Adrenal gland (tissue), 5 donors: ENCODE results near the gene CACNA1C.

ENCODE experiments used
- CTCF ChIP-seq, 6 experiments: fragments of 450-650 bp in 4 of 6; fragments of 200-600 bp in 2 of 6; sonication (generic) in 1 of 6; IDR thresholded peaks; 1 replicate in 5 of 6; 2 replicates in 1 of 6; pipeline versions ENCODE4 v1.5.1 to v1.8.0; 2016 to 2021; ENCODE audit warnings: antibody characterized with exemption in 6 of 6, mild to moderate bottlenecking in 2 of 6, moderate library complexity in 1 of 6
- POLR2A ChIP-seq, 2 donors: fragments of 450-650 bp; IDR thresholded peaks; one replicate each; pipeline ENCODE4 v1.6.1; 2017; ENCODE audit warnings: antibody characterized with exemption in 2 of 2, mild to moderate bottlenecking in 2 of 2, moderate library complexity in 1 of 2
- donor health status: DM: no; HTN: no; CAD: no.

- TF ChIP-seq CTCF (IDR thresholded peaks at IDR 0.05) (no peak), POLR2A (IDR thresholded peaks at IDR 0.05) (no peak)
Measured at GRCh38 chr12:2270846-2271245, 218.1 kb downstream of the CACNA1C start.
